OCI-LY7 (cell line): ENCODE results near the gene APBB2. TPM values are rescaled to one million over a fixed set of nuclear protein-coding genes. Genes with fewer than 3 reads are reported as not detected.

Experiments
- BruUV-seq: library from RNA; stranded (reverse); fragments of 400-500 nt; replicated peaks from 2 replicates; lab custom pipeline; 2021; lab: Mats Ljungman, UMichigan
- CTCF ChIA-PET: fragments of 300-600 bp; sonication (Branson Sonifier 250); formaldehyde crosslinking; loops from one replicate; lab custom pipeline; 2022; ENCODE audit warnings: antibody characterized with exemption; ENCODE audit not compliant: unreplicated experiment; lab: Charles Lee
- POLR2A ChIA-PET: fragments of 300-600 bp; sonication (Branson Sonifier 250); formaldehyde crosslinking; loops from one replicate; lab custom pipeline; 2022; ENCODE audit warnings: antibody characterized with exemption; lab: Charles Lee
- DNase-seq: peaks from one replicate; pipeline ENCODE4 v3.0.0-alpha.2; 2015; ENCODE audit warnings: low spot score
- H2AFZ ChIP-seq: fragments of 200-600 bp; sonication (generic), shearing (Covaris generic); 2 replicates; pipeline ENCODE4 v1.6.1; 2014; ENCODE audit warnings: mild to moderate bottlenecking, antibody characterized with exemption, low read length, moderate library complexity
- H3K27ac ChIP-seq: fragments of 200-600 bp; sonication (generic); 2 replicates; pipeline ENCODE4 v1.5.1; 2014; ENCODE audit warnings: mixed run types, low read depth, mild to moderate bottlenecking, moderate library complexity, low read length, inconsistent platforms; ENCODE audit not compliant: poor library complexity, severe bottlenecking
- H3K36me3 ChIP-seq: fragments of 200-600 bp; sonication (generic); 2 replicates; pipeline ENCODE4 v1.6.1; 2014; ENCODE audit warnings: mild to moderate bottlenecking, antibody characterized with exemption, low read length, moderate library complexity, mixed read lengths; ENCODE audit not compliant: insufficient read depth
- H3K4me1 ChIP-seq: fragments of 200-600 bp; sonication (generic); 2 replicates; pipeline ENCODE4 v1.5.1; 2014; ENCODE audit warnings: mild to moderate bottlenecking, low read length; ENCODE audit not compliant: insufficient read depth, poor library complexity, severe bottlenecking
- H3K4me2 ChIP-seq: fragments of 200-600 bp; sonication (generic); 2 replicates; pipeline ENCODE4 v1.6.1; 2014; ENCODE audit warnings: mild to moderate bottlenecking, low read length
- H3K4me3 ChIP-seq: fragments of 200-600 bp; sonication (generic); 2 replicates; pipeline ENCODE4 v1.5.1; 2014; ENCODE audit warnings: mild to moderate bottlenecking, low read depth, low read length; ENCODE audit not compliant: poor library complexity, severe bottlenecking
- H3K79me2 ChIP-seq: fragments of 200-600 bp; sonication (generic); 2 replicates; pipeline ENCODE4 v1.6.1; 2016; ENCODE audit warnings: low read depth, mild to moderate bottlenecking, low read length, moderate library complexity, mixed read lengths; ENCODE audit not compliant: insufficient read depth
- H3K9me2 ChIP-seq: fragments of 200-600 bp; sonication (generic); 2 replicates; pipeline ENCODE4 v1.6.1; 2016; ENCODE audit warnings: mild to moderate bottlenecking, low read length, mixed read lengths; ENCODE audit not compliant: insufficient read depth
- H3K9me3 ChIP-seq: fragments of 200-600 bp; sonication (generic); 2 replicates; pipeline ENCODE4 v1.6.1; 2014; ENCODE audit warnings: mild to moderate bottlenecking, mixed run types, low read length, mixed read lengths
- H4K20me1 ChIP-seq: fragments of 200-600 bp; sonication (generic); 2 replicates; pipeline ENCODE4 v1.6.1; 2014; ENCODE audit warnings: mild to moderate bottlenecking, antibody characterized with exemption, low read length, moderate library complexity, mixed read lengths; ENCODE audit not compliant: insufficient read depth
- EZH2phosphoT487 ChIP-seq: fragments of 200-600 bp; sonication (generic); IDR thresholded peaks from 2 replicates; pipeline ENCODE4 v1.6.1; 2018; ENCODE audit warnings: low read depth, borderline replicate concordance, mild to moderate bottlenecking, mixed run types, antibody characterized with exemption, low read length, moderate library complexity, mixed read lengths
- intact Hi-C: fragments of 100-400 bp; cut with micrococcal nuclease; formaldehyde crosslinking; loops from one replicate; pipeline ENCODE4 v1.10.0; 2022; ENCODE audit not compliant: unreplicated experiment
- total RNA-seq, 2 experiments: library from RNA; depleted of rRNA in 1 of 2; stranded (reverse); fragments of >200 nt in 1 of 2; shearing (Covaris generic) in 1 of 2; gene quantifications; 2 replicates each; pipeline ENCODE4 v1.2.3, GENCODE V29; 2014 to 2022
- TF ChIP-seq, protein P1 (sequence below): fragments of 200-600 bp; sonication (generic); conservative IDR thresholded peaks from 2 replicates; pipeline ENCODE4 v1.5.1; 2014; ENCODE audit warnings: mild to moderate bottlenecking, antibody characterized with exemption, low read length, moderate library complexity, mixed read lengths

Gene APBB2
- total RNA-seq, 2 experiments from 2014 or later, result 66.4 to 88.5 TPM

DNA sequence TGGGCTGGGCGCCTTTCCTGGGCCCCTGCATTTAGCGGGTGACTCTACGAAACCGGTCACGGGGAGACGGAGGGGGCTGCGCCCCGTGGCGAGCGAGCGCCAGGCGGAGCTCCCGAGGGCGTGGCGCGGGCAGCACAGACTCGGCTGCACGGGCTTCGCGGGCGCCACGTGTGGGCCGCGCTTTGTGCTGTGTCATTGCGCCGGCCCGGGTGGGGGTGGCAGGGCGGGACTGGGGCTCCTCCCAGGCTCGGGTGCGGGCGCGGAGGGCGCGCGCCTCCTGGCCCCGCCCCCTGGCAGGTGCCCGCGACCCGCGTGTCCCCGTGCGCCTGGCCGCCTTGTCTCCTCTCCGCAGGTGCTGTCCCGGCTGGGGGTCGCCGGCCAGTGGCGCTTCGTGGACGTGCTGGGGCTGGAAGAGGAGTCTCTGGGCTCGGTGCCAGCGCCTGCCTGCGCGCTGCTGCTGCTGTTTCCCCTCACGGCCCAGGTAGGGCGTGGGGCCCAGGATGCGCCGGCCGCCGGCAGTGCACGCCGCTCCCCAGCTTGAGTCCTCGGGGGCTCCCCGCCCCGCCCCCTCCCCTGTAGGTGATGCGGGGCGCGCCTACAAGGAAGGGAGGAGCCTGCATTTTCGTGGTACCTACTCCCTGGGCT lies 43.0 kb upstream of the APBB2 start:
- ChIA-PET POLR2A (interaction anchor here (0.6 to 3.0 kb wide), 19 partner anchors 10 to 1757 kb away, joined by 3 to 13 read pairs (median 4); partner anchors contain the start of gene APBB2), CTCF (interaction anchor here (0.7 kb wide), 1 partner anchor 41 kb away, joined by 3 read pairs; no protein-coding TSS in a partner anchor)
- peaks cover 16% of the 10 kb centered on the region; the same call in 1 of the 2 replicates for H4K20me1 ChIP-seq
- peaks cover 48% of the 10 kb centered on the region for H3K36me3 ChIP-seq
- H3K4me2 ChIP-seq, result peak overlapping the region; percentile 91
- H3K4me1 ChIP-seq, result peaks cover 32% of the 10 kb centered on the region
- DNase-seq, result peak; percentile 79
- H3K9me3 ChIP-seq, result no peaks in the 10 kb centered on the region
- H3K79me2 ChIP-seq, result peaks cover 26% of the 10 kb centered on the region
- H3K27ac ChIP-seq, result peak overlapping the region; percentile 67
- no TSS peak for BruUV-seq
- H2AFZ ChIP-seq, result peak overlapping the region; percentile 97; the same call in 1 of the 2 replicates
- no peak for TF ChIP-seq EZH2phosphoT487
- peak overlapping the region; percentile 90 for H3K4me3 ChIP-seq
- no peaks in the 10 kb centered on the region for H3K9me2 ChIP-seq
- intact Hi-C loops, result no loop called here

DNA sequence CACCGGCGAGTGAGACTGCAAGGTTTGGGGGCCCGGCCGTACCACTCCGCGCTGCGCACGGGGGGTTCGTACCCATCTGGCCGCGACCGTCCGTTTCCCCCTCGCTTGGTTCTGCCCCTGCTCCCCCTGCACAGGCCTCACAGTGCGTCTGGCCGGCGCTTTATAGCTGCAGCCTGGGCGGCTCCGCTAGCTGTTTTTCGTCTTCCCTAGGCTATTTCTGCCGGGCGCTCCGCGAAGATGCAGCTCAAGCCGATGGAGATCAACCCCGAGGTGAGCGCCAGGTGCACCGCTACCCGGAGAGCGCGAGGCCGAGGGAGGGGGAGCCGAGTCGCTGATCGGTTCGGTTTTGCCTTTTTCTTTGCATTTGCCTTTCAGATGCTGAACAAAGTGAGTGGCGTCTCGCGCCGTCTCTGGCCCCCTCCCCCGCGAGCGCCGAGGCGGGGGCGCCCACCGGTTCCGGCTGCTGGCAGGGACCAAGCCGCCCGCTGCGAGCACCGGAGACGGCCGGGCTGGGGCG lies 42.5 kb upstream of the APBB2 start, which contains the start of gene UCHL1:
UCHL1 (plus strand) TSS at position 189 of the 517 bp plus-strand sequence; CDS start at position 238, 49 bp downstream.
- POLR2A ChIA-PET, result interaction anchor here (0.6 to 3.0 kb wide), 19 partner anchors 9 to 1757 kb away, joined by 3 to 13 read pairs (median 3); partner anchors contain the start of gene APBB2
- H3K36me3 ChIP-seq, result peaks cover 42% of the 10 kb centered on the region
- CTCF ChIA-PET, result interaction anchor here (0.7 kb wide), 1 partner anchor 40 kb away, joined by 3 read pairs; no protein-coding TSS in a partner anchor
- H3K79me2 ChIP-seq, result peaks cover 26% of the 10 kb centered on the region
- TF ChIP-seq, protein P1, sequence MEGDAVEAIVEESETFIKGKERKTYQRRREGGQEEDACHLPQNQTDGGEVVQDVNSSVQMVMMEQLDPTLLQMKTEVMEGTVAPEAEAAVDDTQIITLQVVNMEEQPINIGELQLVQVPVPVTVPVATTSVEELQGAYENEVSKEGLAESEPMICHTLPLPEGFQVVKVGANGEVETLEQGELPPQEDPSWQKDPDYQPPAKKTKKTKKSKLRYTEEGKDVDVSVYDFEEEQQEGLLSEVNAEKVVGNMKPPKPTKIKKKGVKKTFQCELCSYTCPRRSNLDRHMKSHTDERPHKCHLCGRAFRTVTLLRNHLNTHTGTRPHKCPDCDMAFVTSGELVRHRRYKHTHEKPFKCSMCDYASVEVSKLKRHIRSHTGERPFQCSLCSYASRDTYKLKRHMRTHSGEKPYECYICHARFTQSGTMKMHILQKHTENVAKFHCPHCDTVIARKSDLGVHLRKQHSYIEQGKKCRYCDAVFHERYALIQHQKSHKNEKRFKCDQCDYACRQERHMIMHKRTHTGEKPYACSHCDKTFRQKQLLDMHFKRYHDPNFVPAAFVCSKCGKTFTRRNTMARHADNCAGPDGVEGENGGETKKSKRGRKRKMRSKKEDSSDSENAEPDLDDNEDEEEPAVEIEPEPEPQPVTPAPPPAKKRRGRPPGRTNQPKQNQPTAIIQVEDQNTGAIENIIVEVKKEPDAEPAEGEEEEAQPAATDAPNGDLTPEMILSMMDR, result no peak
- TF ChIP-seq EZH2phosphoT487, result no peak
- peak within 1 kb of the TSS; percentile 90 for H3K4me3 ChIP-seq
- peaks cover 16% of the 10 kb centered on the region; the same call in 1 of the 2 replicates for H4K20me1 ChIP-seq
- peak within 1 kb of the TSS; percentile 91 for H3K4me2 ChIP-seq
- H3K9me2 ChIP-seq, result no peaks in the 10 kb centered on the region
- intact Hi-C loops, result loop anchor here (1.0 kb wide), 1 partner anchor 264 kb away; no protein-coding TSS in a partner anchor
- BruUV-seq, result no TSS peak
- peak; percentile 96 for DNase-seq
- H3K9me3 ChIP-seq, result no peaks in the 10 kb centered on the region
- H3K4me1 ChIP-seq, result peaks cover 32% of the 10 kb centered on the region
- peak within 1 kb of the TSS; percentile 67 for H3K27ac ChIP-seq
- peak within 1 kb of the TSS; percentile 97 for H2AFZ ChIP-seq

DNA sequence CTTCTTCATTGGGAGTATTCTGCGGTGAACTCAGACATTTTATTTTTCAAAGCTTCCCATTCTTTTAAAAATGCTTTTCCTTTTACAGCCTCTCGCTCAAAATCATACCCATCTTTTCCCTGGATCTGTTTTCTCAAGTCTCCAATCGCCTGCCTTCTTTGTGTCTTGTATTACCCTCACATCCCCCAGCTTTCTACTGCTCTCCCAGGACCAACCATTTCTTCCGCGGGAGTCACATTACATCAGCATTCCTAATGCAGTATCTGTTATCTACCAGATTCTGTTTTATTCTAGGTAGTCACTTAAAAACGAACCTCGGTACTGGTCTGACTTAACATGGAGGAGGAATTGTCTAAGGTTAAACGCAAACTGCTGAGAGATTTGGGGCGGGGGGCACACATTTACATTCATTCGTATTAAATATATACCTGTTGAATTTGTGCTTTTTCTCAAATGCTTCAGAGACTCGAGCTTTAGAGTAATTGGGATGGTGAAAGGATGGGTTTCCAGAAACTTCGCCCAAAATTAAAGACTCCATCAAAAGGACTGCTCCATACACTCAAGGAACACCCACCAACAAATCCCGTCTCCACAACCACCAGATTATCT lies 41.9 kb upstream of the APBB2 start:
- DNase-seq, result peak; percentile 27
- TF ChIP-seq, protein P1, result no peak
- H4K20me1 ChIP-seq, result peaks cover 16% of the 10 kb centered on the region; the same call in 1 of the 2 replicates
- BruUV-seq, result no TSS peak
- H3K9me3 ChIP-seq, result no peaks in the 10 kb centered on the region
- peak overlapping the region; percentile 97 for H2AFZ ChIP-seq
- ChIA-PET POLR2A (interaction anchor here (0.5 to 3.0 kb wide), 17 partner anchors 9 to 1361 kb away, joined by 3 to 13 read pairs (median 3); partner anchors contain the start of gene APBB2), CTCF (interaction anchor here (0.6 kb wide), 1 partner anchor 686 kb away, joined by 3 read pairs; no protein-coding TSS in a partner anchor)
- H3K27ac ChIP-seq, result no peak overlapping the region
- no peaks in the 10 kb centered on the region for H3K9me2 ChIP-seq
- H3K36me3 ChIP-seq, result peaks cover 37% of the 10 kb centered on the region
- peak overlapping the region; percentile 90 for H3K4me3 ChIP-seq
- peaks cover 32% of the 10 kb centered on the region for H3K4me1 ChIP-seq
- H3K4me2 ChIP-seq, result peak overlapping the region; percentile 81
- intact Hi-C loops, result loop anchor here (1.0 kb wide), 1 partner anchor 264 kb away; no protein-coding TSS in a partner anchor
- peaks cover 26% of the 10 kb centered on the region for H3K79me2 ChIP-seq
